HG02885 (cell line): ENCODE measurements around the gene UBE2V1.
"Not testable (repeated sequence)": the region's sequence is repeated elsewhere in the genome, so short reads cannot be mapped to it uniquely, and the experiment has no call there.

Experiments used
- ATAC-seq: cut with Tn5 transposase; IDR thresholded peaks from one replicate; pipeline ENCODE4 v1.9.1; 2021; ENCODE audit warnings: mild to moderate bottlenecking; ENCODE audit not compliant: unreplicated experiment, poor library complexity

UBE2V1 gene

DNA sequence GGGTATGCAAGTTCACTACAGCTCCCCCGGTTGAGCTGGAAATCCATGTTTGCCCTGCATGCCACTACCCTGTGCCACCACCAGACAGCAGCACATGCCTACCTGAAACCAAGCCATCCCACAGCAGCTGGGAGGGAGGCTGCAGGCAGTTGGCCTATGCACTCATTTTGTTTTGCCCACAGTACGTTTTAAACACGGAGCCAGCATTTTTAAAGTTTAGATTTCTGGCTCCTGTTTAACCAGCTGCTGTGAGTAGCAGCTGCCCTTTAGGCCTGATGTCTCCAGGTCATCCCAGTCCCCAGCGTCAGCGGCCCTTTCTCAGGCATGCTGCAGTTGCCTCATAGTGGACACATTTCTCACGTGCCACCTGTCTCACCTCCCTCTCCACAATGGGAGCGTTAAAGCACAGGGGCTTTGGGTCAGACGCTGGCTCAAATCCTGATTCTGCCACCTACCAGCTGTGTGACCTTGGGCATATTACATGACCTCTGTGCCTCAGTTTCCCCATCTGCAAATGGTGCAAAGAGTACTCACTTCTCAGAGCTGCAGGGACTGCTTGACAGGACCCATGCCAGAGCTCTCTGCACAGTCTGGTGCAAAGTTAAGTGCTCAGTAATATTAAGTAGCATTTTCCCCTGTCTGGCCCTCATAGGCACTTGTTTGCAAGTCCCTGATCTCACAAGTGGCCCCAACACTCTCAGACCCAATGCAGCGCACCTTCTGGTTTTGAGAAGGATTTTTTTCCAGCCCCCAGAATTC, 8.2 kb upstream of the UBE2V1 start:
- ATAC-seq = no peak

DNA sequence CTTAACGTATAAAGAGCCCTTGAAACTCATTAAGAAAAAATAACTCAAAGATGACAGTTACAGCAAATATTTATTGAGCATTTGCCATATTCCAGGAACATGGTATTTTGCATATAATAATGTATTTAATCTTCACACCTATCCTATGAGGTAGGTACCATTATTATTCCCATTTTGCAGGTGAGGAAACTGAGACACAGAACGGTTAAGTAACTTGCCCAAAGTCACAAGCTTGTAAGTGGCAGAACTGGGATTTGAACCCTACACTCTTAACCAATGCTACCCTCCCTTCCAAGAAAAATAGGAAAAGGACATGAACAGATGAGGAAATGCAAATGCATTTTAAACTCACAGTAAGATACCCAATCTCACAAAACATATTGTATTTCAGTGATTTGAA, 5.3 kb upstream of the UBE2V1 start:
- no peak for ATAC-seq

DNA sequence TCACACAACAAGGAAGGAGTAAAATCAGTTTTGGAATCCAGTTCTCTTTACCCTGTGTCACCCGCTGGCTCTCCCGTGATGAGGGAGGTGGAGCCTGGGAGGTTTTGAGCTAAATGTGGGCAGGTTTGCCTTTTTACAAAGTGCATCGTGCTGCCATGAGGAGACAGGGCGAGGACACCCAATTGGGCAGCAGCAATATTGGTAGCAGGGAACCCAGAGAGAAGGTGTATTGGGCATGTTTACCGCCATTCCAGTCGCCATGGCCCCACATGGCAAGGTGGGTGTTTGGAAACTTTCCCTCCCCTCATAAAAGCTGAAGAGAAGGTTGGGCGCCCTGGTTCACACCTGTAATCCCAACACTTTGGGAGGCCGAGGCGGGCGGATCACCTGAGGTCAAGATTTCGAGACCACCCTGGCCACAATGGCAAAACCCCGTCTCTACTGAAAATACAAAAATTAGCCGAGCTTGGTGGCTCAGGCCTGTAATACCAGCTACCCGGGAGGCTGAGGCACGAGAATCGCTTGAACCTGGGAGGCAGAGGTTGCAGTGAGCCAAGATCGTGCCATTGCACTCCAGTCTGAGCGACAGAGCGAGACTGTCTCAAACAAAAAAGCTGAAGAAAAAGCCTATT, 3.5 kb upstream of the UBE2V1 start:
- ATAC-seq = no peak

DNA sequence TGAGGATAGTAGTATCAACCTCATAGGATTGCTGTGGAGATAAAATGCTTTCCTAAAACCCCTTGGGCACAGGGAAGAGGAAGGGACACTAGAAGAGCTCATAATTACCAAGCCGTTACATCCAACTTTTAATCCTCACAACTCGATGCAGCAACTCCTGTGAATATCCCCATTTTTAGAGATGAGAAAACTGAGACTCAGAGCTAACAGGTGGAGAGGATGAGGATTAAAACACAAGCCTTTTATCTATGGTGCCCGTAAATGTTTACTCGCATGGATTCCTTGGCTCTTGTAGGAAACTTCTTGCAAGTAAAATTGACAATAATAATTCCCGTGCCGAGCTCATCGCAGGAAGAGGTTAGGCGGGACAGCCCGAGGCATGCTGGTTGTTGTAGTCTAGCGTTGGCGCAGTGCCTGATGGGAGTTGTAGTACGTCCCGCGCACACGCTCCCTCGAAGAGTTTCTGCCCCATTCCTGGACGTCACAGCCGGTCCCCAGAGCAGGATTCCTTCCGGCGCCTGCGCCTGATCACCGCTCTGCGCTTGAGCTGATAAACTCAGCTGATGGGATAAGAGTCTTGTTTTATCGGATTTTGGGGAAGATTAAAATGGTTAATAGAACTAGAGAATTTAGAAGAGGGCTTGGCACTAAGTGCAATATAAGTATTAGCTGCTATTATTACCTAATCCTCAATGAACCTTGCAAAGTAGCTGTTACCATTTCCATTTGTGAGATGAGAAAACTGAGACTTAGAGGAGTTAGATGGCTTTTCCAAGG, 2.8 kb upstream of the UBE2V1 start:
- peak; percentile 85 for ATAC-seq

DNA sequence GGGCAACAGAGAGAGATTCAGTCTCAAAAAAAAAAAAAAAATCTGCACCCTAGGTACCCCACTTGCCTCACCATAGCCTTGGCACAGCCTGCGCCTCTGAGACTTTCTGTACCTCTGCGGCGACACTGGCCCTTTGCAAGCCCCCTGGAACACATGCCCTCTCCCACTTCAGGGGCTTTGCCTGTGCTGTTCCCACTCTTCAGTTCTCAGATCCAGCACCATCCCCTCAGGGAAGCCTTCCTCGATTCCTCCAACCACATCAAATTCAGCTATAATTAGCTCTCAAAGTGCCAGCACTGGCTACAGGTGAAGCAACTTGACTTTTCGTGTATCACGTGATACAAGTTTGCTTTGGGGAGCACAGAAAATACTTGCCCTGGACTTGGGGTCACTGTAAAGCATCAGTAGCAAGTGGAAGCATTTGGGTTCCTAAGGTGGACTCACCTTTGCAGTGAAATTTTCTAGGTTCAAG, 2.1 kb upstream of the UBE2V1 start:
- ATAC-seq = no peak

DNA sequence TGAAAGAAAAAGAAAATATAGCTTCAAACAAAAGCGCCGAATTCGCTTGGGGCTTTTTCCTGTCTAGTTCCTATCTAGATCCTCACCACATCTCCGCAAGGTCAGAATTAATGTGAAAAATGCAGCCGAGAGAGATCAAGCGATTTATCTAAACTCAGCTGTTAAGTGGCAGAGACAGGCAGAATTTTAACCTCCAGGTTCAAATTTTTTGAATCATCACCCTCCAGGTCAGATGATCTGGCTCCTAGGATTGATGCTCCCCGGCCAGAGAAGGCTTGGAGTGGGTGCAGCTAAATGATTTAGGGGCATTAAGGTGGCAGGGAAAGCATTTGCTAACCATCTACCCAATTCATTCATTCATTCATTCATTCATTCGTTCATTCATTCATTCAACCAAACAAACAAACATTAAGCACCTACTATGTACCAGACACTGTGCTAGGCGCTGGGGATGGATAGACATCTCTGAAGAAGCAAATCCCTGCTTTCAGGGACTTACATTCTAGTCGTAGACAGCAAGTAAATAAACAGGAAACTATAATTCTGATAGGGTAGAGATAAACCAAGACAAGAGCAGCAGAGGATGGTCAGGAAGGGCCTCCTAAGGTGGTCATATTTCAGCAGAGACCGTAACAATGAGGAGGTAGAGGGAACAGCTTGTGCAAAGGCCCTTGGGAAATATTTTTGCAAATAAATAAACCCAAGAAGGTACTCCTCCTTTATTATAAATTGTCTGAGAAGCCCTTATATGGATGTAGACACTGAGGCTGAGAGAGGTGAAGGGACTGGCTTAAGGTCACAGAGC, 672 bp upstream of the UBE2V1 start:
- no peak for ATAC-seq

DNA sequence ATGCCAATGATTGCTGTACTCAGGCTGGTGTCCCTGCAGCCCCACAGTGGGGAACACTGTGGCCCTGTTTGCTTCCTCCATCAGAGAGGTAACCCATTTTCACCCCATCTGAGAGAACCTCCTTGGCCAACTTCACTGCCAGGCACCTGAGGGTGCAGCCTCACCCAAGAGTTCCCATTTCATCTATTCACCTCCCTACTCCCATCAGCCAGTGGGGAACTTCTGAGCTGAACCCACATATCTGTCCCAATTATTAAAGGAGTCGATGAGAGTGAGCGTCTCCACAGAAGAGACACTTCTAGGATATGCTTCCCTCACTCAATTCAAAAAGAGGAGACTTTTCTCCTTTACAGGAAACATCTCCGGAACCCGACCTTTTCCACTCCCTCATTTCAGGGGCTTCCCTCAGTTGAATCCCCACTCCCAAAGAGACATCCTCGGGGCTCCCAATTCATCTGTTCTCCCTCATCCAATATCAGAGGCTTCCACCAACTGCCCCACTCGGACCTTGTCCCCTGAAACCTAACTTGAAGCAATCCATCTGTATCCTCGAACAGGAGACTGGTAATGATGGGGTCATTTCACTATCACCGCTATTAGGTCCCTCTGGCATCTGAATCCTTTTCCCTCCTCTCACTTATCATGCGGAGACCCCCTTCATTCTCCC, 988 bp downstream of the UBE2V1 start:
- no peak for ATAC-seq

DNA sequence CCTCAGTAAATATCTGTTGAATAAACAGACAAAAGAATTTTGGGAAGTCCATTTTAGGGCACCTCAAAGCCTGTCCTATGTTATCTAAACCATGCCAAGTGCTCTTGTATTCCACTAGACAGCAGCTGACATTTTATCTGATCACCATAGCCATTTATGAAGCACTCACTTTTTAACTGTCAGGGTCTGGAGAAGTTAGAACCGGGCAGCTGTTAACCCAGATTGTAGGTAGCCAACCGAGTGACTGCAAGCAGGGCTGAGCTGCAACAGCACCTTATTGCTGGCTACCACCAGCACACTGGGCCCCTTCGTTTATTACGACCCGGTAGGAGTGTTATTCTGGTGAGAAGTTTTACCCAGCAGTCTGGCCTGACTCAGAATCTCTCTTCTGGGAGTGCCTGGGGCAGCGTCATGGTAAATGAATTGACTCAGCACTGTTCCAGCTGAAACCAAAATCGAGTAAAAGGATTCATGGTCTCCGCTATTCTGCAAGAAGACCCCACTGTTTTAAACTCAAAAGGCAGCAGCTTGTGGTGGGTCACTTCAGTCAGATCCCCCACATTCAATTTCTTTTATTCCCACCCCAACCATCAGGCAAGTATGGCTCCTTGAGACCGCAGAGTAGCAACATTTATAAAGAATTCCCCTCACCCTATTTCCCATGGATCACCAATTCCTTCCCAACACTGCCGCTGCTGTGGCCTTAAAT, 1.7 kb downstream of the UBE2V1 start:
- ATAC-seq = no peak

DNA sequence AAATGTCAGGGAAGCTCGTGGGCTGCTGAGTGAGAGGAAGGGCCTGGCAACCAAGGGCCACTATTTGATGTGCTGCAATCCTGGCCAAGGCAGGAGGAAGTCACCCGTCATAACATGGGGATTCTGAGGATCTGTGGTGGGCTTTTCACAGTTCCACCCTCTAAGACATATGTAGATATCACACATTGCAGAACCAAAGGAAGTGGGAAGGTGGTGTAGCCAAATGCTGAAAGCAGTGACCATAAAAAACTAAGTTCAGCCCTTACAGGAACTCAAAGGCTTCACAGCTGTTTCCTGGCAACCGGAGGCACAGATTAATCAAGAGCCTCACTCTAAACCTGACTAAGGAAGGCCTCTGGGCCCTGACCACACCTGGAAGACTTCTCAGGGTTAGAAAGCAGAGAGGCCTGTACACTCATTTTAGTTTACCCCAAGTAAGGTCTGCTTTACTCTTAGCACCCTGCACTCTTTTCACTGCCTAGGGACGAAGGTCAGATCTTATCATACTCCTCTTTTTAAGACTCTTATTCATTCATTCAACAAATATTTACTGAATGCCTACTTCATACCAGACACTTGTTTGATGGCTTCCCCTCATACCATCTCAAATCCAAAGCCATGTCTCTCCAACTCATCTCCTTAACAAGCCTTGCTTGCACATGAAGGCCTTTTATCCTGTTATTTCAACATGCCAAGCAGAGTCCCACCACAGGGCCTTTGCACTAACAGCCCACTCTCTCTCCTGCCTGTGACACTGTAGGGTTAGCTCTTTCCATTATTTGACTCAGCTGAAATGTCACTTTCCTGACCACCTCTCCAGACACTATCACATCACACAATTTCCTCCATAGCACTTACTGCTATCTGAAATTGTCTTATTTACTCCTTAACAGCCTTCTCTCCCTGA, 2.6 kb downstream of the UBE2V1 start:
- no peak for ATAC-seq

DNA sequence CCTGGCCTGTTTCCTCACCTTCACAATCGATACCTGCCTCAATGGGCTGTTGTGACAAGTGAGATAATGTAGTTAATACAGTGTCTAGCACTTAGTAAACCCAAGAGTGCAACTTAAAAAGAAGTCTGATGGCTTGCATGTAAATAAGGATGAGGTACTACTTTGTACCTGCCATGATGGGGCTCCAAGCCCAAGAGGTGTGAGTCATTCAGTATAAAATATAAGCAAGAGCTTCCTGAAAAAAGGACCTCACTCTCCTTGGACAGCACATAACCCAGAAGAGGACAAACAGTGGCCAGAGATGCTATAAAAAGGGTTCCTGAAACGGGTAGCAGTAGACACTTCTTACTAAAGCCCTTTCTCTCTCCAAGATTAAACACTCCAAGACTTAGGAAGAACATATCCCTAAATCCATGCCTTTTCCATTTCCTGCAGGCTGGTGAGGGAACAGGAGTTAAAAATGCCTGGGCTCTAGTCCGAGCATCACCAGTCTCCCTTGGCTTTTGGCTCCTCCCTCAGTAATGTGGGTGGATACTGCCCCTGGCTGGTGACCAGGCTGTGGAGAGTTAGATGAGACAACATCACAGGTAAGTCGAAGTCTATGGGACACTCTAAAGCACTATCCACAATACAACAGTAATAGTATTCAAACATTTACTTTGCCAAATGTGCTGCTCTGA, 4.3 kb downstream of the UBE2V1 start:
- no peak for ATAC-seq

DNA sequence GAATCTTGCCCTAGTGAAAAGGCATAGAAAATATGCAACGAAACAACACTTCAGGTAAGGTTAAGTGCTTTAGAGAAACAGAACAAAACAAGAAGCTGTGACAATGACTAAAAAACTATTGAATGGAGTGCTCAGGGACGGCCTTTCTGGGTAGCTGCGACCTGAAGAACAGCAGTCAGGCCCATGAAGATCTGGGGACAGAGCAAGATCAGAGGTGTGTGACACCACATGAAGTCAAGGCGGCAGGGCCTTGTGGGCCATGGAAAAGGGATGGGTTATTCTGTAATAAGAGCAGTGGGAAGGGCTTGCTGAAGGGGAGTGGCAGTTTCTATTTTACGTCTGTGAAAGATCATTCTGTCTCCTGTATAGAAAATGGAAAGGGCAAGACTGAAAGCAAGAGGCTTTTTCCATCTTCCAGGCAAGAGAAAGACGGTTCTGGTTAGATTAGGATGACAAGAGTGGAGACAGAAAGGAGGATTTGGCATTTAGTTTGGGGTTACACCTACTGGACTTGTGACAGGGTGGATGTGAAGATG, 5.1 kb downstream of the UBE2V1 start:
- ATAC-seq = no peak

DNA sequence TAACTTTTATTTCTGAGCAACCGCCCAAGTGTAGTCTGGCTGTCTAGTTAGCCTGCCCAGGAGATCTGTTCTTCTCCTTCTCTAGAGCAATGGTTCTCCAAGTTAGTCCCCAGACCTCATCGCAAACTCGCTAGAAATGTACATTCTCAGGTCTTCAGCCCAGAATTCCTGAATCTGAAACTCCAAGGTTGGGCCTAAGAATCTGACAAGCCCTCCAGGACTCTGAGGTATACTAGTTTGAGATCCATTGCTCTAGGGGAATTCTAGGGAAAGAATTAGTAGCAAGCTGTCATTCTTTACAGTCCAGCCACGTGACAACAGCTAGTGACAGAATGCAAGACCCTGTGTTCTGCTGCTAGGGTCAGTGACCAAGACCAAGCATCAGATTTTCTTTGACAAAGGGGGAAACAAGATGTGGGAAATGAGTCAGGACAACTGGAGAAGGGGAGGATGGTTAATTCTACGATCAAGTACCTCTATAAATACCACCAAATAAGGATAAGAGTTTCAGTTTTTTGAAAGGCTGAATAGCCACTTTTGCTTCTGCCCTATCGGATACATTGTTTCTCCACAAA, 5.8 kb downstream of the UBE2V1 start:
- no peak for ATAC-seq

DNA sequence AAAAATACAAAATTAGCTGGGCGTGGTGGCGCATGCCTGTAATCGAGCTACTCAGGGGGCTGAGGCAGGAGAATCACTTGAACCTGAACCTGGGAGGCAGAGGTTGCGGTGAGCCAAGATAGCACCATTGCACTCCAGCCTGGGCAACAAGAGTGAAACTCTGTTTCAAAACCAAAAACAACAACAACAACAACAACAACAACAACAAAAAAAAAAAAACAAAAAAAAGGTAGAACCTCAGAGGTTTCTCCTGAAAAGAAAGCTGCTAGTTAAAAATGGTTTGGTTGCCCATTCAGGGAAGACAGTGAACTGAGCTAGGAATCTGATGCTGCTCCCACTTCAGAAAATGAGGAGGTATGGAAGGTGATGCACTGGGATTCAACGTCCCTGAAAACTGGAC, 6.3 kb downstream of the UBE2V1 start:
- not testable (repeated sequence) for ATAC-seq

DNA sequence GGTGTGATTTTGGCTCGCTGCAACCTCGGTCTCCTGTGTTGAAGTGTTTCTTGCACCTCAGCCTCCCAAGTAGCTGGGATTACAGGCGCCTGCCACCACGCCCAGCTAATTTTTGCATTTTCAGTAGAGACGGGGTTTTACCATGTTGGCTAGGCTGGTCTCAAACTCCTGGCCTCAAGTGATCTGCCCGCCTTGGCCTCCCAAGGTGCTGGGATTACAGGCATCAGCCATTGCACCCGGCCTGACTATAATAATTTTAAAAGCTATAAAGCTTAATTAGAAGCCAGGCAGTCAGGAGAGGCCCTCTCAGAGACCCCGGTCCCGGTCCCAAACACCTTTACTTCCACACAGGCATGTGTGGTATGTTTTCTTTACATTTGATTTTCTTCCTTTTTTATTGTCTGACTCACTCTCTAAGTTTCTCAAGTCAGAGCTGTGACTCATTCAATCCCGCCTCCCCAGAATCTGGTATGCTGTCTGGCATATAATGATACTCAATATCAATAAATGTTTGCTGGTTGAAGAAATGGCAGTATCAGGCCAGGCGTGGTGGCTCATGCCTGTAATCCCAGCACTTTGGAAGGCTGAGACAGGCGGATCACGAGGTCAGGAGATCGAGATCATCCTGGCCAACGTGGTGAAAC, 9.4 kb downstream of the UBE2V1 start:
- ATAC-seq = not testable (repeated sequence)

DNA sequence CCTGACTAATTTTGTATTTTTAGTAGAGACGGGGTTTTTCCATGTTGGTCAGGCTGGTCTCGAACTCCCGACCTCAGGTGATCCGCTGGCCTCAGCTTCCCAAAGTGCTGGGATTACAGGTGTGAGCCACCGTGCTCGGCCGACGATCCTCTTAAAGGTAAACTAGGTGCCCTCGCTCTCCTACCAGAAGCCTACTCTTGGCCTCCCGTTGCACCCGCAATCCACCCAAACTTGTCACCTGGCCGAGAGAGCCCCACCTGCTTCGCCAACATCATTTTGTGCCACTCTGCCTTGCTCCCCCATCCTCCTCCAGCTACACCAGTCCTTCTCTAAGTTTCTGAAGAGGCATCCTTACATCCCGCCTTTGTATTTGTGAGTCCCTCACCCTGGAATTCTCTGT, 10.4 kb downstream of the UBE2V1 start:
- ATAC-seq = not testable (repeated sequence)

DNA sequence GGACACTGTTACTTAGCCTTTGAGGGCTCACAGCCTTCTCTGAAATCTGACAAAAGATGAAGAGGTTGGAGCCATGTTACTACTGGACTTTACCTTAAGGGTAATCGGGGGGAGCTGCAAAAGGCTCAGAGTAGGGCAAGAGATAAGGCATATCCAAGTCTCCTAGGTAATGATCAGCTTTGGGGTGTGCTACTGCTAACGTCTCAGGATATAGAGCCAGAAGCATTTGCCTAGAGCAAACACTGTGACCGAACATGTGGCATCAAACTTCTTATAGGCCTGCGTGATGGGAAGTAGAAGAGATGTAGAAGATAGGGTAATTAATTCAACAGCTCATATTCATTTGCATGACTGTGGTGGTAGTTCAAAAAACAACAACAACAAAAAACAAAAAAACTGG, 11.1 kb downstream of the UBE2V1 start:
- no peak for ATAC-seq

DNA sequence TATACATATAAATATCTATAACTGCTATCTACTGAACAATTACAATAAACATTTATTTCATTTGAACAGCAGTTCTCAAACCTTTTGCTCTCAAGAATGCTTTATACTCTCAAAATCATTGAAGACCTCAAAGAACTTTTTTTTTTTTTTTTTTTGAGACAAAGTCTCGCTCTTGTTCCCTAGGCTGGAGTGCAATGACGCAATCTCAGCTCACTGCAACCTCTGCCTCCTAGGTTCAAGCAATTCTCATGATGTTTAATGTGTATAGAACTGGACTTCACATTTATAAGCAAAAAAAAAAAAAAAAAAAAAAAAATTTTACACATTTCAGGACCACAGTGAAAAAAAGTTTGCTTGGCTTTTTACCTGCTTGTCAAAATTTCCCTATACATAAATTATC, 11.7 kb downstream of the UBE2V1 start:
- no peak for ATAC-seq
